Mesangial cell (primary cell): ENCODE data around the gene SSX1. TPM values are rescaled to one million over a fixed set of nuclear protein-coding genes. Genes with fewer than 3 reads are reported as not detected.

Experiments used
- total RNA-seq: library from RNA; depleted of rRNA; stranded (reverse); fragments of >200 nt; gene quantifications from 2 replicates; pipeline ENCODE4 v1.2.3, GENCODE V29; 2015

Gene SSX1, protein sequence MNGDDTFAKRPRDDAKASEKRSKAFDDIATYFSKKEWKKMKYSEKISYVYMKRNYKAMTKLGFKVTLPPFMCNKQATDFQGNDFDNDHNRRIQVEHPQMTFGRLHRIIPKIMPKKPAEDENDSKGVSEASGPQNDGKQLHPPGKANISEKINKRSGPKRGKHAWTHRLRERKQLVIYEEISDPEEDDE
- total RNA-seq: not detected in 2 replicates

DNA sequence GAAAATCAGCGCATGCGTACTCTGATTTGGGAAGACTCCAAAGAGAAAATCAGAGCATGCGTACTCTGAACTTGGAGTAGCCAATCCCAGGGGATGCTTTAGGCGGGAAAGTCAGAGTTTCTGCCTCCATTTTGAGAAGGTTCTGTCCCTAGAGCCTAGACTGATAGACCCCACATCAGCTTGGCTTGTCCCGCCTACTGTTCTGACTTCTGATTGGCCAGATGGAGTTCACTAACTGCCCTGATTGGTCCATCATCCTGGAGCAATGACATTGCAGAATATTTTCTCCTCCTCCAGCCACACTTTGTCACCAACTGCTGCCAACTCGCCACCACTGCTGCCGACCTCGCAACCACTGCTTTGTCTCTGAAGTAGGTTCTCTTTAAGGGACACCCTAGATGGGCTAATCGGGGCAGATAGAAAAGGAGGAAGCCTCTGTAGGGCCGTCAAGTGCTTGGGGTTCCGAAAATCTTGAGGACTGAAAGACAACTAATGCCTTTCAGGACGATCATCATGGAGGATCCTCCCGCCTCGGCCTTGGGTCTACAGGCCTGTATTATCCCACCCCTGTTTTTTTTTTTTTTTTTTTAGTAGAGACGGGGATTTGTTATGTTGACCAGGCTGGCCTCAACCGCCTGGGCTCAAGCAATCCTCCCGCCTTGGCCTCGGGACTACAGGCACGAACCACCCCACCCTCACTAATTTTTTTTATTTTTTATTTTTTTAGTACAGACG, at the start of gene SSX1:
TSS of gene SSX1 (plus strand) at position 331 of the 735 bp plus-strand sequence. CDS start 1,850 bp downstream, outside the sequence.

Other genes starting within 250 kb of the SSX1 start
- not detected in 2 replicates for gene SPACA5, start 248.4 kb upstream of the SSX1 start, total RNA-seq
- gene ZNF630, start 183.8 kb upstream of the SSX1 start, total RNA-seq: 0.33 and 1.0 TPM in 2 replicates
- not detected in 2 replicates for gene SPACA5B, start 124.8 kb upstream of the SSX1 start, total RNA-seq
- not detected in 2 replicates for gene SSX5, start 58.6 kb upstream of the SSX1 start, total RNA-seq
- not detected in 2 replicates for gene SSX3, start 101.3 kb downstream of the SSX1 start, total RNA-seq
- gene SSX4, start 128.1 kb downstream of the SSX1 start, total RNA-seq: not detected in 2 replicates
- gene SSX4B, start 156.6 kb downstream of the SSX1 start, total RNA-seq: not detected in 2 replicates
- 28.0 and 75.9 TPM in 2 replicates for gene SLC38A5, start 214.9 kb downstream of the SSX1 start, total RNA-seq
- 72.1 and 146 TPM in 2 replicates for gene FTSJ1, start 220.8 kb downstream of the SSX1 start, total RNA-seq